ENCODE results near the gene TMEM256.

TMEM256 gene

DNA sequence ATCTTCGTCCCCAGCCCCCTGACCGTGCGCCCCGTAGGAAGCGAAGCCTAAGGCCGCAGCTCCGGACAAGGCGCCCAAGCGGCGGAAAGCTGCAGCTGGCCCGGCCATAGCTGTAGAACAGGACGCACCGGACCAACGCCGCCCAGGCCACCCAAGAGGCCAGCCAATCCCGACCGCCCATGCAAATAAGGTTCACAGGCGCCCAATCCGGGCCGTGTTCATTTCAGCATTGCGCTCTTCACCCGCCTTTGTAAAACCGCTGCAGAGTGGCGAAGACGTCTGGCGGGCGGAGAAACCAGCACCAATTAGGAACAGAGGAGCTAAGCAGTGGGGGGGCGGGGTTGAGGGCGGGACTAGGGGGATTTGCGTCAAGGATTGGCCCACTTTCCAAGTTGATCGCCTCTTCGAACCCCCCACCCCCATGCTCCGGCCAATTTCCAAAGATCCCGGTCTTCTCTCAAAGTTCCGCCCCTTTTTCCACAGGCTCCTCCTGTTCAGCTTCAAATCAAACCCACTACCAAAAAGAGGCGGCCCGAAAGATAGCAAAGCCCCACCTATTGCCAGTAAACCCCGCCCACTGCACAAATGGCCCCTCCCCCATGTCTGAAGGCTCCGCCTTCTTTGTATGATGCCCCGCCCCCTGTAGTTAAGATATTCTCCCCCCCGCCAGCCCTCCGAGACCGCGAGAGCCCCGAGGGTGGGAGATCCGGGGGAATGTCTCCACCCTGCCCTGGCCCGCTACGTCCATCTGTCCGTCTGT lies at the start of gene TMEM256:
Gene TMEM256 (minus strand): TSS at position 121 of the 760 bp plus-strand sequence. CDS start 13 bp downstream, at position 108.
- peak; percentile 100 for DNase-seq (ENCODE audit: low spot score)

DNA sequence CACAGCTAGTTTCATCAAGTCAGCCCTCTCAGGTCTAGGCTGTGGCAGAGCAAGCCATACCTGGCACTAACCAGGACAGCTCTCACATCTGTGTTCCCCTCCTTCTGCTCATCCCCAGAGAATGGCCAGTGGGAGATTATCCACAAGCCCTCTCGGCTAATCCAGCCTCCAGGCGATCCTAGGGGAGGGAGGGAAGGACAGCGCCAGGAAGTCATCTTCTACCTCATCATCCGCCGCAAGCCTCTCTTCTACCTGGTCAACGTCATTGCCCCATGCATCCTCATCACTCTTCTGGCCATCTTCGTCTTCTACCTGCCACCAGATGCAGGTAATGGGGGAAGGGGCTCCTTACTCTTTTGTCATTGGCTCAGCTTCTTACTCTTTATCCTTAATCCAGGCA lies 44.6 kb upstream of the TMEM256 start:
- DNase-seq (ENCODE audit: low spot score) = no peak

DNA sequence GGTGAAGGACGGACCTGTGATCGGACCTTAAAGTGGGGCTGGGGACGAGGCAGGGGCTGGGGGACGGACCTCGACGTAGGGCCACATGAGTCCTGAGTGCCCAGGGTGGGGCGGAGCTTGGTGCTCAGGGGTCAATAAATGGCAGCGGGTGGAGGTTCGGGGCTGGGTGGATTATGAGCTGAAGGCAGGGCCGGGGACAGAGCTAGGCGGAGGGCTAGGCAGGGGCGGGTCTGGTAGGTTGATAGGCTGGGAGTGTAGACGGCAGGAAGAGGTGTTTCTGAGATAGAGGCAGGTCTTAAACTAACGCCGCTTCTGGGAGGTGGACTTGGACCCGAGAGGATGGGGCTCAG lies 41.7 kb upstream of the TMEM256 start:
- DNase-seq (ENCODE audit: low spot score) = no peak

DNA sequence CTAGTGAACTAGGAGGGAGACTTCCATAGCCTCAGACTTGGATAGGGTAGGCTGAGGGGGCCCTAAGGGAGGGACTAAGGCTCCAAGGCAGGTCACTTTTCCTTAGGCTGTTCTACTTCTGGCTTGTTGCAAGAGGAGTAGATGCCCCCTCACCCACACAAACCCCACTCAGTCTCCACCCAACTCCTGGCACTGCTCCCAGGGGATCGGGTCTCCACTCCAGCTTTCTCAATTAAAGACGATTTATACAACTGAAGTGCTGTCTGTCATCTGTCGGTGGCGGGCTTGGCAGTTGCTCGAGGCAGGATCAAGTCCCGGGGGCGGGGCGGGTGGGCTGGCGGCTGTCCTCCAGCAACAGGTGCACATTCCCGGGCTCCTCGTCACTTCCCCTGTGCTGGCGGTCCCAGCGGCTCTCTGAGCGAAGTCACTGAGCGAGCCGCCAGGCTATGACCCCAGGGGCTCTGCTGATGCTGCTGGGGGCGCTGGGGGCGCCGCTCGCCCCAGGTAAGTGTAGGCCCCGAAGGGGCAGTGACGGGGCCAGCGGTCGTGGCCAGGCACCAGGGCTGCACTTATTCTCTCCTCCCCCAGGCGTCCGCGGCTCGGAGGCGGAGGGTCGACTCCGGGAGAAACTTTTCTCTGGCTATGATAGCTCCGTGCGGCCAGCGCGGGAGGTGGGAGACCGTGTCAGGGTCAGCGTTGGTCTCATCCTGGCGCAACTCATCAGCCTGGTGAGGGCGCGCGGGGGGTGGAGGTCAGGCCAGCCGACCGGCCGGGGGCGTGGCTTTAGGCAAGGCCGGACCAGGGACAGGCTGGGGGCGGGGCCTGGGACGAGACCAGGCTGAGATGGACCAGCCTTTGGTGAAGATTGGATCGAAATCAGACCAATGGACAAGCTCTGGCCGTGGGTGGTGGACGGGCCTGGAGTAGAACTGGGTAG lies 41.1 kb upstream of the TMEM256 start, which contains the start of gene CHRNB1:
Gene CHRNB1 (plus strand): TSS at position 380 of the 937 bp plus-strand sequence. CDS start 67 bp downstream, at position 447.
- peak; percentile 66 for DNase-seq (ENCODE audit: low spot score)

GRCh38 chr17:7443499-7444485 lies 39.9 kb upstream of the TMEM256 start:
- DNase-seq (ENCODE audit: low spot score) = no peak

DNA sequence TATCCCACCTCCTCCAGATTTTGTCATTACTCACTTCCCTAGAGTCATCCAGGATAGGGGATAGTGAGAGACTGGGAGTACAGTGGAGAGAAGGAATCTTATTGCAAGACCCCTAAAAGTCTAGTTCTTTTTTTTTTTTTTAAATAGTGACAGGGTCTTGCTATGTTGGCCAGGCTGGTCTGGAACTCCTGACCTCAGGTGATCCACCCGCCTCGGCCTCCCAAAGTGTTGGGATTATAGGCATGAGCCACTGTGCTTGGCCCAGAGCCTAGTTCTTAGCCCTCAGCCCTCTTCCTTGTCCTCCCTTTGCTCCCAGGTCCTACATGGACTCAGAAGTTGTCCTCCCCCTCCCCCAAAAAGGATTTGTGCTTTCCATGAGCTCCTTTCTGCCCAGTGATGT lies 38.2 kb upstream of the TMEM256 start:
- DNase-seq (ENCODE audit: low spot score) = no peak

DNA sequence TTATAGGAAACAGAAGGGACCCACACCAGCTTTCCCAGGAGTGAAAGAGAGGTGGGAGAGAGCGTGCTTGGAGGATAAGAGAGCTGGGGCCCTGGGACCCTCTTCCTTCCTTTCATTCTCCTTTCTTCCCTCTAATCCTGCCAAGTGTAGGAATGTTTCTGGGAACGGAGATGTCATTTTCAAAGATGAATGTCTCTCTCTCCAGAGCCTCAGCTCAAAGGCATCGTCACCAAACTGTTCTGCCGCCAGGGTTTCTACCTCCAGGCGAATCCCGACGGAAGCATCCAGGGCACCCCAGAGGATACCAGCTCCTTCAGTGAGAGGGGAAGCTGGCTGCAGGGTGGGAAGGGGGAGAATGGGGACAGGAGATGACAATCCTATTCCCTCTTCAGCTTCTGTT lies 37.4 kb upstream of the TMEM256 start:
- DNase-seq (ENCODE audit: low spot score) = no peak

- DNase-seq (ENCODE audit: low spot score) = no peak
Observed at GRCh38 chr17:7440834-7441195, 36.9 kb upstream of the TMEM256 start.

DNA sequence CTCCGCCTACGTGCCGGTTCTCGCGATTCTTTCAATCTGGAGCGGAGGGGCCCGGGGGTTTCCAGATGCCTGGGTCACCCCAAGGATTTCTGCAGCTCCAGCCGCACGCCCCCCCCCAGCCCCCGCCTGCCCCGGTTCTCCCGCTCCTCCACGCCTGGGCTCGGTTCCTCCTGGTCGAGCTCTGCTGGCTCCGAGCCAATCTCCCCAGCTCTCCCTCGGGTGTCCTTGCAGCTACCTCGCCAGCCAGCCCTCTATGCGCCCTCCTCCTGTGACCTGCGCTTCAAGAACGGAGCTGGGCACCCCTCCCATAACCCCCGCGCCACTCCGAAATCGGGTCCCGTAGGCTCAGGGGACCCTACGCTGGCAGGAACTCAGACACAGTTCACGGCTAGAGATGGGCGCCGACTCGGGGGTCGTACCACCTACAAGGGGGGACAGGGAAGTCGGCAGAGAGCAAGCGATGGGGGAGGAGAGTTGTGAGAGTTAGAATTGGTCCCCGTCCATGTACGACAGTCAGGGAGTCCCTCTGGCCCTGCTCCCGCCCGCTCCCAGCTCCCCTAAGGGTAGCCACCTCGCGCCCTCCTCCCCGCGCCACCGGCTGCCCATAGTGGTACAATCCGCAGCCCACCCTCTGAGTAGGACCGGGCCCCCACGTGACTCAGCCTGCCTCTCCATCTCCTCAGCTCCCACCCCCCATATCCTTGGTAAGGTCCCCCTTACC lies 36.4 kb upstream of the TMEM256 start:
- no peak for DNase-seq (ENCODE audit: low spot score)

GRCh38 chr17:7439462-7440112 lies 35.7 kb upstream of the TMEM256 start, which contains the start of gene FGF11:
Gene FGF11 (plus strand): TSS chr17:7439512. CDS start chr17:7439621, 109 bp downstream.
- DNase-seq (ENCODE audit: low spot score) = no peak

DNA sequence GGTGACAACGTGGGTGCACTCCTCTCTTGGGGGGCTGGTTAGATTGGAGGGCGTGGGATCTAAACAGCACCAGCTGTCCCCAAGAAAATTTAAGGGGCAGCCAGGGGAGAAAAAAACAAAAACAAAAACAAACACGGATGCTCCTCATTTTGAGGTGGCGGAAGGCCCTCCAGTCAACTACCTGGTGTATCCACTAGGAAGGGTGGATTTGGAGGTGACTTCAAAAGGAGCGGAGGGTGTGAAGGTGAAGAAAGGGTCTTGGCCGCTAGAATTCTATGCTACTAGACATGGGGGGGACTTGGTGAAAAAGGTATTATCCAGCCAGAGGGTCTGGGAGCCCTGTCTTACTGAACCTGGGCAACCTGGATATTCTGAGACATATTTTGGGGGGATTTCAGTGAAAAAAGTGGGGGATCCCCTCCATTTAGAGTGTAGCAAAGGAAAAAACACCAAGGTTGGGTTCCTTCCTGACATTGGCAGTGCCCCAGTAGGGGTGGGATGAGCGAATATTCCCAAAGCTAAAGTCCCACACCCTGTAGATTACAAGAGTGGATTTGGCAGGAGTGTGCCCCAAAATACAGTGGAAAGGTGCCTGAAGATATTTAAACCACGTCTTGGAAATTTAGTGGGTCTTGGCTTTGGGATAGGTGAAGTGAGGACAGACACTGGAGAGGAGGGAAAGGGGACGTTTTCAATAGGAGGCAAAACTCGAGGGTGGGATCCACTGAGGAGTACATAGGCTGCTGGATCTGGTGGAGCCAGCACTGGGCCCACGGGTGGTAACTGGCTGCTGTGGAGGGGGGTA lies 35.0 kb upstream of the TMEM256 start:
- no peak for DNase-seq (ENCODE audit: low spot score)

DNA sequence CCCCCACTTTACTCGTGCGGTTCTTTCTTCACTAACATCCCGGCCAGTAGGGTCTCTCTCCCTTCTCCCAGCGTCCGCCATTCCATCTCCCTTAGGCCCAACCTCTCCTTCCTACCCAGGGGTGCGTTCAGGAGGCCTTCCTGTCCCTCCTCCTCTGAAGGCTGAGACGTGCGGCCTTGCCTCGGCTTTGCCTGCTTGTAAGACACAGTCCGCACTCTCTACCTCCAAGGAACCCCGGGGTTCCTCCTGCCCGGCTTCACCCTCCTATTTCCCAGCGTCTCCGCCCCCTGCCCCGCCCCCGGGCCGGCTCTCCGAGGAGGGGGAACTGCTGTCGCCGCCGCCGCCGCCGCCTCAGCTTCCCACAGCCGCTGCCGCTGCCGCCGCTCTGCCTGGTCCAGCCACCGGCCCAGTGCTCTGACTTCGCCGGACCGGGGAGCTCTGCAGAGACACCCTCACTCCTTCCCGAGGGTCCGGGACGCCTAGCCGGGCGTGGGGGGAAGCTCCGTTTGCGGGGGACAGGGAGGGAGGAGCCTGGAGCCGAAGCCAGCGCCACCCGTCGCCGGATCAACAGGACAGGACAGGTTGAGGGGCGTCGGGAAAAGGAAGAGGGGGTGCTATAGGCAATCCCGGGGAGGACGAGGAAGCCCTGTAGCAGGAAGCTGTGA lies 34.2 kb upstream of the TMEM256 start:
- no peak for DNase-seq (ENCODE audit: low spot score)

DNA sequence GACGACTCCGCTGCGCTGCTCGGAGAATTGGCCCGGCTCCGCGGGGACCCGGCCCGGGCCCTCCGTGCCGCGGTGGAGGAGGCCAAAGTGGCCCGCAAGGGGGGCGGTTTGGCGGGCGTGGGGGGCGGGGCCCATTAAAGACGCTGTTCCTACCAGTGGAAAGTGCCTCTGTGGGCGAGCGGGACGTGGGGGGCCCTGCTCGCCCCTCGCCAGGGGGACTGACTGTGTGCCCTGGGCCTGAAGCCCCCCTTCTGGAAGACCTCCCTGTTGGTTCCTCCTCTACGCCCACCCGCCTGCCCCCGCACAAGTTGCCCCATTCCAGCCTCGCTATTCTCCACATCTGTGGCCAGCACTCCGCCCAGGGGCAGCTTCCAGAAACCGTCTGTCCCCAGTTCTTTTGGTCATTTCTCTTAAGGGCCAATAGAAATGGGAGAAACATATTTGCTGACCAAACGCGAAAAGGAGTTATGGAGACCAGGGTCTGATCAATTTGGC lies 33.5 kb upstream of the TMEM256 start:
- no peak for DNase-seq (ENCODE audit: low spot score)

- DNase-seq (ENCODE audit: low spot score) = peak; percentile 66
Observed at GRCh38 chr17:7436556-7437368, 32.9 kb upstream of the TMEM256 start.

GRCh38 chr17:7435676-7436555 lies 32.0 kb upstream of the TMEM256 start:
- no peak for DNase-seq (ENCODE audit: low spot score)

DNA sequence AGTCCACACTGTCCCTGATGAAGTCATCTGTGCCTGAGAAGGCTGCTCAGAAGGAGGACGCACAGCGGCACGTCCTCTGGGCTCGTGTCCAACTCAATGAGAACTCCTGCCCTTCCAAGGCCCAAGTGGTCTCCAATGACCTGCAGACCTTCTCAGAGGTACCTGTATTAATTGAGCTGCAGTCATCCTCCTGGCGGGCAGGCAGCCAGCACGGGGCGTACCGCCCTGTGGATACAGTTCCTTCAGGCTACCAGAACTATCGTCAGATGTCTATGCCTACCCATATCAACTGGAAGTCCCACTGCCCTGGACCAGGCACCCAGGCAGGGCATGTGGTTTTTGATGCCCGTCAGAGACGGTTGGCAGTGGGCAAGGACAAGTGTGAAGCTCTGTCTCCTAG lies 28.4 kb upstream of the TMEM256 start:
- DNase-seq (ENCODE audit: low spot score) = no peak

- no peak for DNase-seq (ENCODE audit: low spot score)
Observed at GRCh38 chr17:7431231-7431630, 27.3 kb upstream of the TMEM256 start.
